Measurements from ENCODE around the gene IFNB1.

The IFNB1 gene

DNA sequence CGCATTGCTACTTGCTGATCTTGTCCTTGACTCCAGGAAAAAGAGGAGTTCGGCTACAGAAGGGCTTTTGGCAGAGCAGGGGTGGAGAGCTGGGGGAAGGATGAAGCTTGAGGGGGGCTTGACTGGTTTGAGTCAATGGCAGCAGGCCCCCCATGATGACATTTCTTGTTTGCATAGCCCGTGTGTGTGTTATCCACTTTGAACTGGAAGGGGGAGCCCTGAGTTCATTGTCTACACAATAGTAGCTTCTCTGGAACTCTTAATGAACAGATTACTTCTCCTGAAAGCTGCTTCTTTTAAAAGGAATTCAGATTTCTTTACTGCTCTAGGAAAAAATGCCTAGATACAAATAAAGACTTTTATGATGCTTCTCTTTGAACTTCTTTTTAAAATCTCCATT, 2.3 kb downstream of the IFNB1 start:
- DNase-seq (ENCODE audit: low read depth in 2 of 2), result no peak
- no peak overlapping the region for H3K4me3 ChIP-seq (replicated peaks in 1 of 2; ENCODE audit: low read depth in 2 of 2, low read length in 2 of 2)
- TF ChIP-seq, protein P1, sequence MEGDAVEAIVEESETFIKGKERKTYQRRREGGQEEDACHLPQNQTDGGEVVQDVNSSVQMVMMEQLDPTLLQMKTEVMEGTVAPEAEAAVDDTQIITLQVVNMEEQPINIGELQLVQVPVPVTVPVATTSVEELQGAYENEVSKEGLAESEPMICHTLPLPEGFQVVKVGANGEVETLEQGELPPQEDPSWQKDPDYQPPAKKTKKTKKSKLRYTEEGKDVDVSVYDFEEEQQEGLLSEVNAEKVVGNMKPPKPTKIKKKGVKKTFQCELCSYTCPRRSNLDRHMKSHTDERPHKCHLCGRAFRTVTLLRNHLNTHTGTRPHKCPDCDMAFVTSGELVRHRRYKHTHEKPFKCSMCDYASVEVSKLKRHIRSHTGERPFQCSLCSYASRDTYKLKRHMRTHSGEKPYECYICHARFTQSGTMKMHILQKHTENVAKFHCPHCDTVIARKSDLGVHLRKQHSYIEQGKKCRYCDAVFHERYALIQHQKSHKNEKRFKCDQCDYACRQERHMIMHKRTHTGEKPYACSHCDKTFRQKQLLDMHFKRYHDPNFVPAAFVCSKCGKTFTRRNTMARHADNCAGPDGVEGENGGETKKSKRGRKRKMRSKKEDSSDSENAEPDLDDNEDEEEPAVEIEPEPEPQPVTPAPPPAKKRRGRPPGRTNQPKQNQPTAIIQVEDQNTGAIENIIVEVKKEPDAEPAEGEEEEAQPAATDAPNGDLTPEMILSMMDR (IDR thresholded peaks at IDR 0.05; ENCODE audit: low read depth, low read length), result no peak

DNA sequence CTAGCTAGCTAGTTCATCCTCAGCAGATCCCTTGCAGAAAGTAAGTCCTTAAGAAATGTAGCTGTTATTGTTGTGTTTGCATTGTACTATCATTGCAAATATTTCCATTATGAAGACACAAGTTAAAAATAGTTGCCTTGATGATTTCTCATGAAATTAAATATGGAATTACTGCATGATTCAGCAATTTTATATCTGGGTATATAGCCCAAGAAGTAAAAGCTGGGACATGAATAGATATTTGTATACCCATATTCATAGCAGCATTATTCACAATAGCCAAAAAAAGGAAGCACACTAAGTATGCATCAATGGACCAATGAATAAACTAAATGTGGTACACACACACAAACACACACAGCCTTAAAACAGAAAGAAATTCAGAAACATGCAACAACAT, 6.8 kb downstream of the IFNB1 start:
- TF ChIP-seq, protein P1 (IDR thresholded peaks at IDR 0.05; ENCODE audit: low read depth, low read length), result no peak
- DNase-seq (ENCODE audit: low read depth in 2 of 2), result peak; percentile 7 to 30
- no peak overlapping the region for H3K4me3 ChIP-seq (replicated peaks in 1 of 2; ENCODE audit: low read depth in 2 of 2, low read length in 2 of 2)

DNA sequence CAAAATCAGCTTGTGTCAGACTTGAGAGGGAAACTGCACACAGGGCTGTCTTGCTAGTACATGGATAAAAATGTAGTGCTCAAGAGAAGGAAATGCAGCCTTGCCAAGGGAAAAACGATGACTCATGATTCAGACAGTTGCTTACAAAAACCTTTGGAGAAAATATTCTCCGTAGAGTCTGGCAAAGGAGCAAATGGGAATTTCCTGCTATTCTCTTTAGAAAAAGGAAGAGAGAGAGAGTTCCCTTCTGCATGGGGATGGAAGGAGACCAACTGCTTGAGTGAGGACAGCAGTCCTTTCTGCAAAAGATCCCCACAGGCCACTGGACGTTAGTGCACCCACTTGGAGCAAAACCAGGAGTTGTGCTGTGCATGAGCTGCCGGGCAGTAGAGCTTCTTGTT, 7.6 kb downstream of the IFNB1 start:
- TF ChIP-seq, protein P1 (IDR thresholded peaks at IDR 0.05; ENCODE audit: low read depth, low read length), result peak; percentile 49
- peak; percentile 96 to 98 for DNase-seq (ENCODE audit: low read depth in 2 of 2)
- peak overlapping the region in 1 of 2 donors; percentile 6 for H3K4me3 ChIP-seq (replicated peaks in 1 of 2; ENCODE audit: low read depth in 2 of 2, low read length in 2 of 2)

DNA sequence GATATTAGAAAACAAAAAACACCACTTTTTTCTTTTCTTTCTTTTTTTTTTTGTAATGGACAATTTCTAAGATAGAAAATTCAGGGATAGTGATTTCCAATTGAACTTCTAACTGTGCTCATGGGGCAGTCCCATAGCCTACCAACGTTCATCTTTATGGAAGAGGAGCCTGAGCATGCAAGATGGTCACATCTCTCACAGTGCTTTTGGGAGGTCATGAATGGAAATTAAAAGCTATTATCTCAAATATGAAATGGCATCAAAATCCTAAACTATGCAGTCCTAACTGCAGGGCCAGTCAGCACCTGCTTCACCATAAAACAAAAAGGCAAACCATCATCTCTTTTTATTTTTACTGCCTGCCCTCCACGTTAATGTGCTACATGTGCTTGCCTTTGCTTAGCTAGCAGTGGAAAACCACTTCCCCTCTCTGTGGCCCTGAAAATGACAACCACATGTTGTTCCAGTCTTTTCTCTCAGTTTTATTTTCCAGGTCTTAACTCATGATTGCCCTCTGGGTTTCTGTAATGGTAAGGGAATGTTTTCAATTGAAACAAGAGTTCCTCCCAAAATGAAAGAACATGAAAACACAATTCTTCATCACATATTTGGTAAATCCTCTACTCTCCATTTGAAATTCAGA, 16.7 kb downstream of the IFNB1 start:
- DNase-seq (ENCODE audit: low read depth in 2 of 2), result peak in 1 of 2 donors; percentile 8
- TF ChIP-seq, protein P1 (IDR thresholded peaks at IDR 0.05; ENCODE audit: low read depth, low read length), result no peak
- H3K4me3 ChIP-seq (replicated peaks in 1 of 2; ENCODE audit: low read depth in 2 of 2, low read length in 2 of 2), result no peak overlapping the region

DNA sequence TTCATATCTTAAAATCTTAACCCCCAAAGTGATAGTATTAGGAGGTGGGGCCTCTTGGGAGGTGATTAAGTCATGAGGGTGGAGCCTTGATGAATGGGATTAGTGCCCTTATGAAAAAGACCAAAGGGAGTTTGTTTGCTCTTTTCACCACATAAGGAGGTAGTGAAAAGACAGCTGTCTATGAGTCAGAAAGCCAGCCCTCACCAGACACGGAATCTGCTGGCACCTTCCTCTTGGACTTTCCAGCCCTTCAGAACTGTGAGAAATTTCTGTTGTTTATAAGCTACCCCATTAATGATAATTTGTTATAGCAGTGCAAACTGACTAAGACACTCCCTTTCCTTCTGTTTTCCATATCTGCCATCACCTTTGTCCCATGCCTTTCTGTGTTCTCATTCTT, 20.8 kb downstream of the IFNB1 start:
- no peak overlapping the region for H3K4me3 ChIP-seq (replicated peaks in 1 of 2; ENCODE audit: low read depth in 2 of 2, low read length in 2 of 2)
- peak in 1 of 2 donors; percentile 51 for DNase-seq (ENCODE audit: low read depth in 2 of 2)
- TF ChIP-seq, protein P1 (IDR thresholded peaks at IDR 0.05; ENCODE audit: low read depth, low read length), result no peak

DNA sequence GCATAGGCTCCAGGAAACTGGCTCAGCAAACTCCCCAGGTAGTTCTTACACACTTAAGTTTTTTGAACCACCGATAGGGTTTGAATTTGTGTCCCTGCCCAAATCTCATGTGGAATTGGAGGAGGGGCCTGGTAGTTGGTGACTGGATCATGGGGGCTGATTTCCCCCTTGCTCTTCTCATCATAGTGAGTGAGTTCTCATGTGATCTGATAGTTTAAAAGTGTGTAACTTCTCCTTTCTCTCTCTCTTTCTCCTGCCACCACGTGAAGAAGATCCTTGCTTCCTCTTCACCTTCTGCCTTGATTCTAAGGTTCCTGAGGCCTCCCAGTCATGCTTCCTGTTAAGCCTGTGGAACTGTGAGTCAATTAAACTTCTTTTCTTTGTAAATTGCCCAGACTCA, 23.9 kb downstream of the IFNB1 start:
- DNase-seq (ENCODE audit: low read depth in 2 of 2), result no peak
- TF ChIP-seq, protein P1 (IDR thresholded peaks at IDR 0.05; ENCODE audit: low read depth, low read length), result no peak

DNA sequence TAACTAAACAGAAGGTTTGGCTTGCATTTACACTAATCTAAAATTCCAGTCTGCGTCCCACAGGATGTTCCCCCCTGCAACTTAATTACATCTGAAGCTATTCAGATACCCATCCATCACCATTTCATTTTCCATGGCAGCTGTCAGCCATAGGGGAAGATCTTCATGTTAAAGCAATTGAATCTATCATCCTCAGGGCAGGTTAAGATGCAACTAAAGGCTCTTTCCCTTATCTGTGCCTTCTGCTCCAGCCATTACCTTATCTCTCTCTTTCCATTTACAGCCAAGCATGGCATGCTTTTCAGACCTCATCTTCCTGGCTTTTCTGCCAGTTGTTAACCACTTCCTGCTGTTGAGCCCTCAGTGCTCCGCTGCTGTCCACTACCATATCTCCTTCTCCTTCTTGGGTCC, 30.5 kb downstream of the IFNB1 start:
- H3K4me3 ChIP-seq (replicated peaks in 1 of 2; ENCODE audit: low read depth in 2 of 2, low read length in 2 of 2), result no peak overlapping the region
- TF ChIP-seq, protein P1 (IDR thresholded peaks at IDR 0.05; ENCODE audit: low read depth, low read length), result no peak

More for the DNA sequence above, 23.9 kb downstream of the IFNB1 start:
- H3K4me3 ChIP-seq (replicated peaks in 1 of 2; ENCODE audit: low read depth in 2 of 2, low read length in 2 of 2), result no peak overlapping the region

More for the DNA sequence above, 30.5 kb downstream of the IFNB1 start:
- DNase-seq (ENCODE audit: low read depth in 2 of 2), result peak in 1 of 2 donors; percentile 23
